Measurements from ENCODE around the gene COBLL1. TPM values are rescaled to one million over a fixed set of nuclear protein-coding genes. Genes with fewer than 3 reads are reported as not detected.
A peak's percentile ranks its signal among the peaks of the same experiment; 100 is the strongest.

Gene COBLL1
- total and polyA plus RNA-seq, 11 donors: 4.0 to 36.9 (median 16.2) TPM

DNA sequence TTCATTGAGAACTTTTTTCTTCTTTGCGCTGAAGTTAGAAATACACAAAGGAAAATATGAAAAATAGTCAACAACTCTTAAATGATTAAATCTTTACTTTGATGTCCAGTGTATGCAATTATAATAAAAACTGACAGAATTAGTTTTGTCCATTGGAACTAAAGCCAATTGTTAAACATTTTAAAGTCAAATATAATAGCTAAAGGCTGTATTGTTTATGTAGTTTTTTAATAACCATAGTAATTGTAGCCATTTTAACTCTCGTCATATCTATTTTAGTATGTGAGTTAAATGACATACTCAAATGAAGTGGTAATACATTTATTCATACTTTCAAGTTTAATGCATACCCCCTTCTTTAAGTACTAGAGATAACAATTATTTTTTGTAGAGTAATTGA is 4.7 kb upstream of the COBLL1 start:
- H3K27me3 ChIP-seq: no peaks in the 10 kb centered on the region
- H3K4me1 ChIP-seq: peaks cover 0 to 5% (median 2%) of the 10 kb centered on the region in 12 donors
- no peaks in the 10 kb centered on the region for H3K36me3 ChIP-seq
- 75 to 97% (median 96%) methylated on average over 2 of the region's 2 CpGs for WGBS, 4 donors
- no peaks in the 10 kb centered on the region for H3K9me3 ChIP-seq
- ATAC-seq (no peak), DNase-seq (no peak)
- no peak for TF ChIP-seq POLR2A (IDR thresholded peaks at IDR 0.05)
- TF ChIP-seq, protein P1, sequence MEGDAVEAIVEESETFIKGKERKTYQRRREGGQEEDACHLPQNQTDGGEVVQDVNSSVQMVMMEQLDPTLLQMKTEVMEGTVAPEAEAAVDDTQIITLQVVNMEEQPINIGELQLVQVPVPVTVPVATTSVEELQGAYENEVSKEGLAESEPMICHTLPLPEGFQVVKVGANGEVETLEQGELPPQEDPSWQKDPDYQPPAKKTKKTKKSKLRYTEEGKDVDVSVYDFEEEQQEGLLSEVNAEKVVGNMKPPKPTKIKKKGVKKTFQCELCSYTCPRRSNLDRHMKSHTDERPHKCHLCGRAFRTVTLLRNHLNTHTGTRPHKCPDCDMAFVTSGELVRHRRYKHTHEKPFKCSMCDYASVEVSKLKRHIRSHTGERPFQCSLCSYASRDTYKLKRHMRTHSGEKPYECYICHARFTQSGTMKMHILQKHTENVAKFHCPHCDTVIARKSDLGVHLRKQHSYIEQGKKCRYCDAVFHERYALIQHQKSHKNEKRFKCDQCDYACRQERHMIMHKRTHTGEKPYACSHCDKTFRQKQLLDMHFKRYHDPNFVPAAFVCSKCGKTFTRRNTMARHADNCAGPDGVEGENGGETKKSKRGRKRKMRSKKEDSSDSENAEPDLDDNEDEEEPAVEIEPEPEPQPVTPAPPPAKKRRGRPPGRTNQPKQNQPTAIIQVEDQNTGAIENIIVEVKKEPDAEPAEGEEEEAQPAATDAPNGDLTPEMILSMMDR (IDR thresholded peaks at IDR 0.05): no peak
- intact Hi-C loops (cut with DNase I): loop anchor here in 3 of 10 donors (5.0 to 10.0 kb wide), 3 partner anchors 56 to 271 kb away; no protein-coding TSS in a partner anchor
- H3K4me3 ChIP-seq: no peak overlapping the region
- no peak overlapping the region for H3K27ac ChIP-seq

DNA sequence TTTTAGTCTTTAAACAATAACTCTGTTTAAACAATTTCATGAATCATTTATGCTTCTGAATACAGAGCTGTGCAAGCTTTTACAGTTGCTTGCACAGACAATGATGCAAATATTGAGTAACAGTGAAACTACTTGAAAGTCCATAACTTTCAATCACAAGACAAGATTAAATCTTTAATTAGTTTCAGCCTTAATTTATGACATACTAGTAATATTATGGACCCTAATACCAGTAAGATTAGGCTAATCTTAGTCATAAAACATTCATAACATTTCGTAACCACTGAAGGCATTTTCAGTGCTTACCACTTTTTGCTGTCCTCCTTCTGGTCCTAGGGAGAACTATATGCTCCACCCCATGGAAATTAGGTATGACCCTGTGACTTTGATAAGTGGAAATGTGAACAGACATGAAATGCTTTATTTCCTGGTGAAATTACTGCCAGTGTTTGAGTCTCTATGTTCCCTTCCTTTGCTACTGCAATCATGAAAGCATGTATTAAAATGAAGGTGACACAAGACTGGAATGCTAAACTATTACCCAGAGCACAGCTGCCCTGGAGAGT is 1.8 kb upstream of the COBLL1 start:
- no peak for TF ChIP-seq POLR2A (IDR thresholded peaks at IDR 0.05)
- TF ChIP-seq, protein P1 (IDR thresholded peaks at IDR 0.05): no peak
- H3K27me3 ChIP-seq: peaks cover 0 to 4% (median 0%) of the 10 kb centered on the region in 9 donors
- H3K27ac ChIP-seq: no peak overlapping the region
- no peak overlapping the region for H3K4me3 ChIP-seq
- intact Hi-C loops (cut with DNase I): loop anchor here in 9 of 10 donors (2.0 to 10.0 kb wide), 8 partner anchors 46 to 269 kb away; no protein-coding TSS in a partner anchor
- DNase-seq (no peak), ATAC-seq (no peak)
- H3K9me3 ChIP-seq: no peaks in the 10 kb centered on the region
- H3K36me3 ChIP-seq: no peaks in the 10 kb centered on the region
- H3K4me1 ChIP-seq: peaks cover 0 to 21% (median 7%) of the 10 kb centered on the region in 12 donors
- 93 to 95% (median 94%) methylated on average over 1 of the region's 1 CpG for WGBS, 4 donors

DNA sequence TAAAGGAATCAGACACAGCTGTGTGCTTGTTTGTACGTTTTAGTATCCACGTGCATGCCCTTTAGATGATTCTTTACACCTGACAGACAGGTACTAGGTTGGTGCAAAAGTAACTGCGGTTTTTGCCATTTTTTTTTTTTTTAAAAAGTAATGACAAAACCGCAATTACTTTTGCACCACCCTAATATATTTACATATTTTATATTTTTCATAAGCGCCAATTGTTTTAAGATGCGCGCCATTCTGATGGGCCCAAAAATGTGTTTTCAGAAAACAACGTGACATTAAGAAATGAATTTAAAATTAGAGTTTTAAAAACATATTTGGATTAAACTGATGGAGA is 972 bp upstream of the COBLL1 start:
- no peaks in the 10 kb centered on the region for H3K36me3 ChIP-seq
- H3K4me1 ChIP-seq: peaks cover 0 to 29% (median 10%) of the 10 kb centered on the region in 12 donors
- no peak for DNase-seq
- H3K9me3 ChIP-seq: no peaks in the 10 kb centered on the region
- WGBS, 4 donors: 50 to 55% (median 52%) methylated on average over 8 of the region's 8 CpGs
- H3K27me3 ChIP-seq: peaks cover 0 to 4% (median 0%) of the 10 kb centered on the region in 9 donors
- intact Hi-C loops (cut with DNase I): loop anchor here in 9 of 10 donors (2.0 to 10.0 kb wide), 8 partner anchors 45 to 268 kb away; no protein-coding TSS in a partner anchor
- TF ChIP-seq POLR2A (IDR thresholded peaks at IDR 0.05): no peak
- TF ChIP-seq, protein P1 (IDR thresholded peaks at IDR 0.05): no peak
- H3K4me3 ChIP-seq: peak overlapping the region in 8 of 12 donors; percentile 76 to 89 (median 81)
- ATAC-seq: no peak
- H3K27ac ChIP-seq: peak overlapping the region in 4 of 12 donors; percentile 94 to 97 (median 96)

- Histone ChIP-seq H3K4me3 (peak overlapping the region; percentile 69 to 89 (median 84)), H3K27me3 (peaks cover 0 to 4% (median 0%) of the 10 kb centered on the region in 9 donors), H3K36me3 (no peaks in the 10 kb centered on the region), H3K27ac (peak overlapping the region; percentile 89 to 97 (median 96)), H3K9me3 (no peaks in the 10 kb centered on the region), H3K4me1 (peaks cover 0 to 40% (median 21%) of the 10 kb centered on the region in 12 donors)
- TF ChIP-seq, protein P1 (IDR thresholded peaks at IDR 0.05): peak in 6 of 12 donors; percentile 14 to 57 (median 41)
- peak in 1 of 2 donors; percentile 67 for TF ChIP-seq POLR2A (IDR thresholded peaks at IDR 0.05)
- DNase-seq: peak; percentile 84 to 91 (median 86)
- intact Hi-C loops (cut with DNase I): loop anchor here (2.0 to 10.0 kb wide), 12 partner anchors 44 to 266 kb away; no protein-coding TSS in a partner anchor
- ATAC-seq: peak; percentile 83 to 95 (median 90)
- WGBS, 4 donors: 0 to 1% (median 1%) methylated on average over 40 to 90 of the region's 90 CpGs
Measured at GRCh38 chr2:164840930-164841718, 499 bp downstream of the COBLL1 start.

Data from heart left ventricle (tissue), 16 donors.